ENCODE results near the gene NCAPD2. TPM values are rescaled to one million over a fixed set of nuclear protein-coding genes. Genes with fewer than 3 reads are reported as not detected.

Gene NCAPD2
- total RNA-seq, 1 experiment from 2014 or later = 114 TPM

DNA sequence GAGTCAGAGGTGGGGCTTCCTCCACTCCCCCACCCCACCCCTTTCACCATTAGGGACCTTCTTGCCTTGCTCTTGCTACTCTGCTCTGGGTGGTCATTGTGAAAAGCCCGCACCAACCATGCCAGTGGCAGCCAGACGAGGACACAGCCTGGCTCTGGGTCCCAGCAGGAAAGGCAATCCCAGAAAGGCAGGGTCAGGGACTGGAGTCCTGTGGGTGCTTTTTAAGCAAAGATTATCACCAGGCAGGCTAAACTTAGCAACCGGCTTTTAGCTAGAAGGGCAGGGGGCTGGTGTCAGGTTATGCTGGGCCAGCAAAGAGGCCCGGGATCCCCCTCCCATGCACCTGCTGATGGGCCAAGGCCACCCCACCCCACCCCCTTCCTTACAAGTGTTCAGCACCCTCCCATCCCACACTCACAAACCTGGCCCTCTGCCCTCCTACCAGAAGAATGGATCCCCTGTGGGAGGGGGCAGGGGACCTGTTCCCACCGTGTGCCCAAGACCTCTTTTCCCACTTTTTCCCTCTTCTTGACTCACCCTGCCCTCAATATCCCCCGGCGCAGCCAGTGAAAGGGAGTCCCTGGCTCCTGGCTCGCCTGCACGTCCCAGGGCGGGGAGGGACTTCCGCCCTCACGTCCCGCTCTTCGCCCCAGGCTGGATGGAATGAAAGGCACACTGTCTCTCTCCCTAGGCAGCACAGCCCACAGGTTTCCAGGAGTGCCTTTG is 39.2 kb downstream of the NCAPD2 start:
- H3K18ac ChIP-seq (ENCODE audit: insufficient read length, low read depth, low read length) = peak overlapping the region; percentile 100
- H3K23ac ChIP-seq (ENCODE audit: insufficient read length, low read depth, low read length) = no peak overlapping the region
- H3K14ac ChIP-seq (ENCODE audit: insufficient read depth, low read length) = peak overlapping the region; percentile 100
- H3K79me1 ChIP-seq (ENCODE audit: insufficient read depth, low read depth, low read length, poor library complexity, severe bottlenecking) = no peaks in the 10 kb centered on the region
- H3K9ac ChIP-seq (ENCODE audit: extremely low read depth, insufficient read length, low read length) = peak overlapping the region; percentile 54
- H2BK20ac ChIP-seq (ENCODE audit: low read depth, low read length, poor library complexity, severe bottlenecking) = no peak overlapping the region
- H3K79me2 ChIP-seq (ENCODE audit: insufficient read depth, low read length) = peaks cover 9% of the 10 kb centered on the region; the same call in 1 of the 2 replicates
- Mint-ChIP-seq H3K9me3 (no peaks in the 10 kb centered on the region; a peak in 1 of 5 replicates), H3K4me1 (peaks cover 32 to 46% of the 10 kb centered on the region in 2 experiments), H3K27me3 (ENCODE audit: low read depth) (peaks cover 5% of the 10 kb centered on the region; the same call in 1 of the 2 replicates), H3K27ac (peak overlapping the region; percentile 95 to 99 (median 95)), H3K4me3 (peak overlapping the region; percentile 92 to 97), H3K36me3 (ENCODE audit: insufficient read depth in 1 of 3, low read depth in 3 of 3) (peaks cover 60 to 76% (median 72%) of the 10 kb centered on the region in 3 experiments)
- peak; percentile 91 for DNase-seq
- H3K56ac ChIP-seq (ENCODE audit: insufficient read length, low read depth, low read length) = no peak overlapping the region
- H2BK12ac ChIP-seq (ENCODE audit: insufficient read length, low read depth, low read length) = no peak overlapping the region
- H2BK120ac ChIP-seq (ENCODE audit: low read depth, low read length, poor library complexity, severe bottlenecking) = no peak overlapping the region
- WGBS (ENCODE audit: extremely low coverage, insufficient read length, low lambda C conversion rate) = no CpG with 5 or more reads among the region's 14 CpGs
- H4K5ac ChIP-seq (ENCODE audit: insufficient read length, low read depth, low read length) = no peak overlapping the region
- TF ChIP-seq, protein P1, sequence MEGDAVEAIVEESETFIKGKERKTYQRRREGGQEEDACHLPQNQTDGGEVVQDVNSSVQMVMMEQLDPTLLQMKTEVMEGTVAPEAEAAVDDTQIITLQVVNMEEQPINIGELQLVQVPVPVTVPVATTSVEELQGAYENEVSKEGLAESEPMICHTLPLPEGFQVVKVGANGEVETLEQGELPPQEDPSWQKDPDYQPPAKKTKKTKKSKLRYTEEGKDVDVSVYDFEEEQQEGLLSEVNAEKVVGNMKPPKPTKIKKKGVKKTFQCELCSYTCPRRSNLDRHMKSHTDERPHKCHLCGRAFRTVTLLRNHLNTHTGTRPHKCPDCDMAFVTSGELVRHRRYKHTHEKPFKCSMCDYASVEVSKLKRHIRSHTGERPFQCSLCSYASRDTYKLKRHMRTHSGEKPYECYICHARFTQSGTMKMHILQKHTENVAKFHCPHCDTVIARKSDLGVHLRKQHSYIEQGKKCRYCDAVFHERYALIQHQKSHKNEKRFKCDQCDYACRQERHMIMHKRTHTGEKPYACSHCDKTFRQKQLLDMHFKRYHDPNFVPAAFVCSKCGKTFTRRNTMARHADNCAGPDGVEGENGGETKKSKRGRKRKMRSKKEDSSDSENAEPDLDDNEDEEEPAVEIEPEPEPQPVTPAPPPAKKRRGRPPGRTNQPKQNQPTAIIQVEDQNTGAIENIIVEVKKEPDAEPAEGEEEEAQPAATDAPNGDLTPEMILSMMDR (conservative IDR thresholded peaks at IDR 0.05) = no peak
- peaks cover 18% of the 10 kb centered on the region for H3K23me2 ChIP-seq (ENCODE audit: insufficient read length, low read depth, low read length, poor library complexity, severe bottlenecking)
- no peak overlapping the region for H4K8ac ChIP-seq (replicated peaks; ENCODE audit: insufficient read length, low read depth, low read length)
- H3K9me3 ChIP-seq (ENCODE audit: control insufficient read depth, low read depth, low read length) = no peaks in the 10 kb centered on the region
- no peaks in the 10 kb centered on the region for H3K27me3 ChIP-seq (ENCODE audit: insufficient read depth, low read length)
- H3K4me2 ChIP-seq (ENCODE audit: insufficient read depth, insufficient read length, low read length) = peak overlapping the region; percentile 73
- H3K4me1 ChIP-seq (ENCODE audit: insufficient read depth, low read length) = no peaks in the 10 kb centered on the region; the same call in 1 of the 2 replicates
- H4K20me1 ChIP-seq (ENCODE audit: control insufficient read depth, insufficient read depth, insufficient read length) = no peaks in the 10 kb centered on the region
- no peak overlapping the region; the same call in 1 of the 2 replicates for H3K4ac ChIP-seq (ENCODE audit: low read depth, low read length)
- H2BK15ac ChIP-seq (ENCODE audit: low read depth, low read length) = no peak overlapping the region
- H2BK5ac ChIP-seq (ENCODE audit: insufficient read length, low read length) = no peak overlapping the region
- no peak overlapping the region for H2AFZ ChIP-seq (ENCODE audit: low read length)
- H3K27ac ChIP-seq (ENCODE audit: insufficient read length, low read depth, low read length) = peak overlapping the region; percentile 75
- H3T11ph ChIP-seq (ENCODE audit: low read length) = no peak overlapping the region
- H4K91ac ChIP-seq (ENCODE audit: insufficient read length, low read depth, low read length) = no peak overlapping the region
- no peak overlapping the region for H2AK5ac ChIP-seq (ENCODE audit: insufficient read length, low read length)

Measured in H9 (cell line).